ENCODE measurements around the gene RIN1.
A peak's percentile ranks its signal among the peaks of the same experiment; 100 is the strongest.

Gene RIN1

GRCh38 chr11:66327171-66328030, 8.8 kb downstream of the RIN1 start:
- in situ Hi-C loops (cut with HindIII; ENCODE audit: low pct_ligation_motif_present, low sequenced_read_pairs), result no loop called here
- Histone ChIP-seq H3K27me3 (replicated peaks) (no peaks in the 10 kb centered on the region), H3K36me3 (replicated peaks) (no peaks in the 10 kb centered on the region), H3K27ac (peak overlapping the region; percentile 78), H3K4me3 (ENCODE audit: low read depth, low read length) (no peak overlapping the region)
- DNase-seq, result peak; percentile 75
- TF ChIP-seq, protein P1, sequence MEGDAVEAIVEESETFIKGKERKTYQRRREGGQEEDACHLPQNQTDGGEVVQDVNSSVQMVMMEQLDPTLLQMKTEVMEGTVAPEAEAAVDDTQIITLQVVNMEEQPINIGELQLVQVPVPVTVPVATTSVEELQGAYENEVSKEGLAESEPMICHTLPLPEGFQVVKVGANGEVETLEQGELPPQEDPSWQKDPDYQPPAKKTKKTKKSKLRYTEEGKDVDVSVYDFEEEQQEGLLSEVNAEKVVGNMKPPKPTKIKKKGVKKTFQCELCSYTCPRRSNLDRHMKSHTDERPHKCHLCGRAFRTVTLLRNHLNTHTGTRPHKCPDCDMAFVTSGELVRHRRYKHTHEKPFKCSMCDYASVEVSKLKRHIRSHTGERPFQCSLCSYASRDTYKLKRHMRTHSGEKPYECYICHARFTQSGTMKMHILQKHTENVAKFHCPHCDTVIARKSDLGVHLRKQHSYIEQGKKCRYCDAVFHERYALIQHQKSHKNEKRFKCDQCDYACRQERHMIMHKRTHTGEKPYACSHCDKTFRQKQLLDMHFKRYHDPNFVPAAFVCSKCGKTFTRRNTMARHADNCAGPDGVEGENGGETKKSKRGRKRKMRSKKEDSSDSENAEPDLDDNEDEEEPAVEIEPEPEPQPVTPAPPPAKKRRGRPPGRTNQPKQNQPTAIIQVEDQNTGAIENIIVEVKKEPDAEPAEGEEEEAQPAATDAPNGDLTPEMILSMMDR (IDR thresholded peaks at IDR 0.05; ENCODE audit: low read depth, low read length, missing control alignments), result peak; percentile 23

DNA sequence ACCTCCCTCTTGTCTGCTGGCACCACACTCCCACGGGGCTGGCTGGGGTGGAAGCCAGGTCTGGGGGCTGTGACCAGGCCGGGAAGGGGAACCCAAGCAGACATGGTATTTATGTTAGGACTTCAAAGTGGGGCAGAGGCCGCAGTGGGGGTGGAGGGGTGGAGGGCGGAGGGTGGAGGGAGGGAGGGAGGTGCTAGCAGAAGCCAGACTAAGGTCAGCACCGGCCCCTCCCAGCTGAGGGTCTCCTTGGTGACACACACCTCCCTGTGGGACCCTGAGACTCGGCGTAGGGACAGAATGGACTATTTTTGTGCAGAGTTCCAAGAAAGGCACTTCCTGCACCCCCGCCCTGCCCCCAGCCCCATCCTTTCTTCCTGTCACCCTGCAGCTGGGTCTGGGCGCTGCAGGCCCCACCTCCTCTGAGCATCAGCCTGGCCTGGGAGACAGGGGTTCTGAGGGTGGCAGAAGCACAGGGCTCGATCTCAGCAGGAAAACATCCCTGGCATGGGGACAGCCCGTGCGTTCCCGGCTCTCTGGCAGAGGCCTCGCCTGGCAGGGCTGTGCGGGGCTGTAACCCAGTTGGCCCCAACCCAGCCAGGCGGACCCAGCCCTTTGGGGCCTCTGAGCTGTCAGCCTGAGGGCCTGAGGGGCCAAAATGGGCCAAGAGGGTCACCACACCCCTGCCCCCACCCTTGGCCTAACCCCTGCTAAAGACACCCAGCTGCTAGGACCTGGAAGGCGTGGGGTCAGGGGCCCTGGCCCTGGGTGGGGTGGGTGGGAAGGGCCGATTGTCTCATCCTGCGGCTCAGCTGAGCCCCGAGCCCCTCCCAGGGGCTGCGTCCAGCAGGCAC, 9.7 kb downstream of the RIN1 start:
- peak overlapping the region; percentile 78 for H3K27ac ChIP-seq
- in situ Hi-C loops (cut with HindIII; ENCODE audit: low pct_ligation_motif_present, low sequenced_read_pairs), result no loop called here
- H3K4me3 ChIP-seq (ENCODE audit: low read depth, low read length), result no peak overlapping the region
- TF ChIP-seq, protein P1 (IDR thresholded peaks at IDR 0.05; ENCODE audit: low read depth, low read length, missing control alignments), result no peak
- H3K27me3 ChIP-seq (replicated peaks), result no peaks in the 10 kb centered on the region
- no peak for DNase-seq
- H3K36me3 ChIP-seq (replicated peaks), result no peaks in the 10 kb centered on the region

DNA sequence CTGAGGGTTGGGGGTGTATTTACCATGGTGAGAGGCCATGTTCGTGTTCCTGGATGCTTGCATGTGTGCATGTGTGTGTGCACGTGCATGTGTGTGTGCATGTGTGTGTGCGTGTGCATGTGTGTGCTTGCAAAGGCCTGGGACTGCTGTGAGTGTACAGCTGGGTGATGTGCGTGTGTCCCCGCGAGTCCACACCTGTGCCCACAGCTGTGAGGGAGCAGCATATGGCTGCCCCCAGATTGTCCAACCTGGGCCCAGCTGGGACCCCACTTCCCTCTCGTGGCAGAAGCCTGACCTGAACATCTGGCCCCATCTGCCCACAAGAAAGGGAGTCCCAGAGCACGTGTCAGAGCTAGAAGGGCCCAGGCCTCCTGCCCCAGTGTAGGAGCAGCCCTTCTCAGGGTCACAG, 11.0 kb downstream of the RIN1 start:
- DNase-seq, result no peak
- Histone ChIP-seq H3K36me3 (replicated peaks) (no peaks in the 10 kb centered on the region), H3K27me3 (replicated peaks) (no peaks in the 10 kb centered on the region), H3K27ac (no peak overlapping the region), H3K4me3 (ENCODE audit: low read depth, low read length) (no peak overlapping the region)
- in situ Hi-C loops (cut with HindIII; ENCODE audit: low pct_ligation_motif_present, low sequenced_read_pairs), result no loop called here
- TF ChIP-seq, protein P1 (IDR thresholded peaks at IDR 0.05; ENCODE audit: low read depth, low read length, missing control alignments), result no peak

GRCh38 chr11:66324664-66325063, 11.6 kb downstream of the RIN1 start:
- in situ Hi-C loops (cut with HindIII; ENCODE audit: low pct_ligation_motif_present, low sequenced_read_pairs), result no loop called here
- no peak for DNase-seq
- Histone ChIP-seq H3K27me3 (replicated peaks) (no peaks in the 10 kb centered on the region), H3K4me3 (ENCODE audit: low read depth, low read length) (no peak overlapping the region), H3K27ac (peak overlapping the region; percentile 14), H3K36me3 (replicated peaks) (no peaks in the 10 kb centered on the region)
- TF ChIP-seq, protein P1 (IDR thresholded peaks at IDR 0.05; ENCODE audit: low read depth, low read length, missing control alignments), result no peak

- H3K27me3 ChIP-seq (replicated peaks), result no peaks in the 10 kb centered on the region
- H3K4me3 ChIP-seq (ENCODE audit: low read depth, low read length), result no peak overlapping the region
- H3K36me3 ChIP-seq (replicated peaks), result no peaks in the 10 kb centered on the region
- TF ChIP-seq, protein P1 (IDR thresholded peaks at IDR 0.05; ENCODE audit: low read depth, low read length, missing control alignments), result no peak
- no peak for DNase-seq
- in situ Hi-C loops (cut with HindIII; ENCODE audit: low pct_ligation_motif_present, low sequenced_read_pairs), result no loop called here
- no peak overlapping the region for H3K27ac ChIP-seq
Observed at GRCh38 chr11:66323684-66324083, 12.6 kb downstream of the RIN1 start.

Measured in brain microvascular endothelial cell (primary cell).